ENCODE data around the gene GABRE. TPM values are rescaled to one million over a fixed set of nuclear protein-coding genes. Genes with fewer than 3 reads are reported as not detected.
"Not testable (repeated sequence)": the region's sequence is repeated elsewhere in the genome, so short reads cannot be mapped to it uniquely, and the experiment has no call there.

Gene GABRE
- total RNA-seq, 2 experiments from 2014 or later = not detected

DNA sequence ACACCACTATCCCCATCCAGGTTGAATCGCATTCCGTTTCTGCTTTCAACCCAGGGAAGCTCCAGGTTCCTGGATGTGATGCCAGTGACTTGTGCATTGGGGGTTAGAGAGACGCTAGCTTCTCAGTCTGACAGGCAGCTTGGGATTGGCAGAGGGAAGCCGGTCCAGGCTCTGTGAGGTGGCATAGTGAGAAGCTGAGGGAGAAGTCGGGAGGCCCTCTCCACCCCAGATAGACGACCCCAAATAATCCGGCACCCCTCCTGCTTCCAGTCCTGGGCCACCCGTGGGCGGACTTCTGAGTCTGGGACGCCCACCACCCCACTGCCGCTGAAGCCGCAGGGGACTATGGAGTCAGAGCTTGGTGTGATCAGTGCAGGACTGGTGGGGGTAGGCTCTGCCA, 54.4 kb downstream of the GABRE start:
- Mint-ChIP-seq H3K27ac (no peak overlapping the region), H3K9me3 (no peaks in the 10 kb centered on the region), H3K27me3 (no peaks in the 10 kb centered on the region), H3K4me3 (no peak overlapping the region), H3K4me1 (ENCODE audit: low read depth) (no peaks in the 10 kb centered on the region), H3K36me3 (ENCODE audit: low read depth) (no peaks in the 10 kb centered on the region)
- DNase-seq (no peak), ATAC-seq (no peak)
- intact Hi-C loops (cut with micrococcal nuclease) = no loop called here
- TF ChIP-seq, protein P1, sequence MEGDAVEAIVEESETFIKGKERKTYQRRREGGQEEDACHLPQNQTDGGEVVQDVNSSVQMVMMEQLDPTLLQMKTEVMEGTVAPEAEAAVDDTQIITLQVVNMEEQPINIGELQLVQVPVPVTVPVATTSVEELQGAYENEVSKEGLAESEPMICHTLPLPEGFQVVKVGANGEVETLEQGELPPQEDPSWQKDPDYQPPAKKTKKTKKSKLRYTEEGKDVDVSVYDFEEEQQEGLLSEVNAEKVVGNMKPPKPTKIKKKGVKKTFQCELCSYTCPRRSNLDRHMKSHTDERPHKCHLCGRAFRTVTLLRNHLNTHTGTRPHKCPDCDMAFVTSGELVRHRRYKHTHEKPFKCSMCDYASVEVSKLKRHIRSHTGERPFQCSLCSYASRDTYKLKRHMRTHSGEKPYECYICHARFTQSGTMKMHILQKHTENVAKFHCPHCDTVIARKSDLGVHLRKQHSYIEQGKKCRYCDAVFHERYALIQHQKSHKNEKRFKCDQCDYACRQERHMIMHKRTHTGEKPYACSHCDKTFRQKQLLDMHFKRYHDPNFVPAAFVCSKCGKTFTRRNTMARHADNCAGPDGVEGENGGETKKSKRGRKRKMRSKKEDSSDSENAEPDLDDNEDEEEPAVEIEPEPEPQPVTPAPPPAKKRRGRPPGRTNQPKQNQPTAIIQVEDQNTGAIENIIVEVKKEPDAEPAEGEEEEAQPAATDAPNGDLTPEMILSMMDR (IDR thresholded peaks at IDR 0.05) = no peak
- ChIA-PET POLR2A (no interaction called here), CTCF (no interaction called here)

DNA sequence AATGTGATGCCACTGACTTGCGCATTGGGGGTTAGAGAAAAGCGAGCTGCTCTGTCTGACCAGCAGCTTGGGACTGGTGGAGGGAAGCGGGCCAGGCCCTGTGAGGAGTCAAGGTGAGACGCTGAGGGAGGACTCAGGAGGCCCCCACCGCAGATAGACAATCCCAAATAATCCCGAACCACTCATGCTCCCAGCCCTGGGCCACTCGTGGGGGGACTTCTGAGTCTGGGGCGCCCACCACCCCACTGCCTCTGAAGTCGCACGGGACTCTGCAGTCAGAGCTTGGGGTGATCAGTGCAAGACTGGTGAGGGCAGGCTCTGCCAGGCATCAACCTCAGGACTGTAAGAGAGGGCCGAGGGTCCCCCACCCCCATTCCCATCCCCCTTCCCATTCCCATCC, 54.9 kb downstream of the GABRE start:
- Mint-ChIP-seq H3K36me3 (ENCODE audit: low read depth) (no peaks in the 10 kb centered on the region), H3K27ac (no peak overlapping the region), H3K4me1 (ENCODE audit: low read depth) (no peaks in the 10 kb centered on the region), H3K4me3 (no peak overlapping the region), H3K9me3 (no peaks in the 10 kb centered on the region), H3K27me3 (no peaks in the 10 kb centered on the region)
- DNase-seq (no peak), ATAC-seq (no peak)
- TF ChIP-seq, protein P1 (IDR thresholded peaks at IDR 0.05) = no peak
- intact Hi-C loops (cut with micrococcal nuclease) = no loop called here
- CTCF ChIA-PET = no interaction called here
- POLR2A ChIA-PET = no interaction called here

DNA sequence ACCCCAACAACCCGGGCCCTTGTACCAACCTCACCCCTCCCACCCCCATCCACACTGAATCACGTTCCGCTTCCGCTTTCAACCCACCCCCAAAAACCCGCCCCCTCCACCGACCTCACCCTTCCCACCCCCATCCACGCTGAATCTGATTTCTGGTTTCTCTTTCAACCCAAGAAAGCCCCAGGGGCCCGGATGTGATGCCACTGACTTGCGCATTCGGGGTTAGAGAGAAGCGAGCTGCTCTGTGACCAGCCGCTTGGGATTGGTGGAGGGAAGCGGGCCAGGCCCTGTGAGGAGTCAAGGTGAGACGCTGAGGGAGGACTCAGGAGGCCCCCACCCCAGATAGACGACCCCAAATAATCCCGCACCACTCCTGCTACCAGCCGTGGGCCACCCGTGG, 55.7 kb downstream of the GABRE start:
- H3K9me3 Mint-ChIP-seq; DNase-seq; ATAC-seq; H3K27me3 Mint-ChIP-seq; CTCF ChIA-PET; H3K27ac Mint-ChIP-seq; H3K36me3 Mint-ChIP-seq (ENCODE audit: low read depth); H3K4me1 Mint-ChIP-seq (ENCODE audit: low read depth); H3K4me3 Mint-ChIP-seq; intact Hi-C loops (cut with micrococcal nuclease); POLR2A ChIA-PET: not testable (repeated sequence)

DNA sequence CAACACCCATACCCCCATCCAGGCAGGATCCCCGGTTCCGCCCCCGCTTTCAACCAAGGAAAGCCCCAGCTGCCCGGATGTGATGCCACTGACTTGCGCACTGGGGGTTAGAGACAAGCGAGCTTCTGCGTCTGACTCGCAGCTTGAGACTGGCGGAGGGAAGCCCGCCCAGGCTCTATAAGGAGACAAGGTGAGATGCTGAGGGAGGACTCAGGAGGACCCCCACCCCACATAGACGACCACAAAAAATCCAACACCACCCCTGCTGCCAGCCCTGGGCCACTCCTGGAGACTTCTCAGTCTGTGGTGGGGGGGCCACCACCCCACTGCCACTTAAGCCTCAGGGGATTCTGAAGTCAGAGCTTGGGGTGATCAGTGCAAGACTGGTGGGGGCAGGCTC, 61.7 kb downstream of the GABRE start, which contains the start of gene MAGEA4:
MAGEA4 (plus strand) TSS at position 110 of the 400 bp plus-strand sequence. CDS start 10,776 bp downstream, outside the sequence.
- no peaks in the 10 kb centered on the region for H3K36me3 Mint-ChIP-seq (ENCODE audit: low read depth)
- ATAC-seq = no peak
- H3K4me3 Mint-ChIP-seq = no peak within 1 kb of the TSS
- intact Hi-C loops (cut with micrococcal nuclease) = no loop called here
- H3K27ac Mint-ChIP-seq = no peak within 1 kb of the TSS
- TF ChIP-seq, protein P1 (IDR thresholded peaks at IDR 0.05) = no peak
- H3K9me3 Mint-ChIP-seq = no peaks in the 10 kb centered on the region
- H3K27me3 Mint-ChIP-seq = no peaks in the 10 kb centered on the region
- ChIA-PET POLR2A (no interaction called here), CTCF (no interaction called here)
- no peaks in the 10 kb centered on the region for H3K4me1 Mint-ChIP-seq (ENCODE audit: low read depth)
- DNase-seq = no peak

DNA sequence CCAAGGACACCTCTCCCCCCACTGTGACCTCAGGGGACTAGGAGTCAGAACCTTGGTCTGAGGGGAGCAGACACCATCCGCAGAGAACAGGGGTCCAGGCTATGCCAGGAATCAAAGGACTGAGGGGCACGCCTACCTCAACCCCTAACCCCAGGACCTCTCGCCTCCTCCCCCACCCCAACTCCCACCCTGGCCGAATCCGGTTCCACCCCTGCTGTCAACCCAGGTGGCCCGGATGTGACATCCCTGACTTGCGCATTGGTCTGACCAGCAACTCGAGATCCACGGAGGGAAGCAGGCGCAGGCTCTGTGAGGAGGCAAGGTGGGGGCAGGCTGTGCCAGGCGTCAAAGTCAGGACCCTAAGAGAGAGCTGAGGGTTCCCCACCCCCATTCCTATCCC, 62.3 kb downstream of the GABRE start:
- no peaks in the 10 kb centered on the region for H3K27me3 Mint-ChIP-seq
- no peak overlapping the region for H3K4me3 Mint-ChIP-seq
- H3K9me3 Mint-ChIP-seq = no peaks in the 10 kb centered on the region
- TF ChIP-seq, protein P1 (IDR thresholded peaks at IDR 0.05) = no peak
- intact Hi-C loops (cut with micrococcal nuclease) = no loop called here
- CTCF ChIA-PET = no interaction called here
- no peak overlapping the region for H3K27ac Mint-ChIP-seq
- no peaks in the 10 kb centered on the region for H3K36me3 Mint-ChIP-seq (ENCODE audit: low read depth)
- H3K4me1 Mint-ChIP-seq (ENCODE audit: low read depth) = no peaks in the 10 kb centered on the region
- ATAC-seq (no peak), DNase-seq (no peak)
- POLR2A ChIA-PET = no interaction called here

DNA sequence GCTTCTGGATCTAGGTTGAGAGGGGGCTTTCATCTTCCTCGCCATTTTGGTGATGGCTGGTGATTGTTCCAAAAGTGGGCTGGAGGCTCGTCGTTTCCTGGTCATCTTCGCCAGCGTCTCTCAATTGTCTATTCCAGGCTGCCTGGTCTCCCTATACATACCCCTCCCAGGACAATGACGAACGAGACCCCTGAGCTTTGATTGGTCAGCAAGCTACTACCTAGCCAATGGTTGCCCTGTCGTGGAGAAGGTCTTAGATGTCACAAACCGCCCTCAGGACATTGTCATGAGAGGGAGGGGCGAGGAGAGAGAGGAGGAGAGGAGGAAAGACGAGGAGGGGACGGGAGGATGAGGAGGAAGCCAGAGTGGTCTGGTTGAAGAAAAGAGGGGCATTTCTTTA, 69.5 kb downstream of the GABRE start:
- intact Hi-C loops (cut with micrococcal nuclease) = no loop called here
- H3K4me1 Mint-ChIP-seq (ENCODE audit: low read depth) = no peaks in the 10 kb centered on the region
- no peak for DNase-seq
- H3K27me3 Mint-ChIP-seq = no peaks in the 10 kb centered on the region
- no peaks in the 10 kb centered on the region for H3K9me3 Mint-ChIP-seq
- no peaks in the 10 kb centered on the region for H3K36me3 Mint-ChIP-seq (ENCODE audit: low read depth)
- no peak overlapping the region for H3K27ac Mint-ChIP-seq
- TF ChIP-seq, protein P1 (IDR thresholded peaks at IDR 0.05) = no peak
- no peak overlapping the region for H3K4me3 Mint-ChIP-seq
- ATAC-seq = no peak
- POLR2A ChIA-PET = no interaction called here
- CTCF ChIA-PET = no interaction called here

Measured in activated CD8-positive, alpha-beta T cell treated with anti-CD3 and anti-CD28 coated beads for 36 hours (primary cell).